ENCODE measurements around the gene GRHL1. TPM values are rescaled to one million over a fixed set of nuclear protein-coding genes. Genes with fewer than 3 reads are reported as not detected.

GRHL1 gene
- total and polyA plus RNA-seq, 5 experiments from 2014 or later: 0.05 to 0.47 TPM; not detected in 3

DNA sequence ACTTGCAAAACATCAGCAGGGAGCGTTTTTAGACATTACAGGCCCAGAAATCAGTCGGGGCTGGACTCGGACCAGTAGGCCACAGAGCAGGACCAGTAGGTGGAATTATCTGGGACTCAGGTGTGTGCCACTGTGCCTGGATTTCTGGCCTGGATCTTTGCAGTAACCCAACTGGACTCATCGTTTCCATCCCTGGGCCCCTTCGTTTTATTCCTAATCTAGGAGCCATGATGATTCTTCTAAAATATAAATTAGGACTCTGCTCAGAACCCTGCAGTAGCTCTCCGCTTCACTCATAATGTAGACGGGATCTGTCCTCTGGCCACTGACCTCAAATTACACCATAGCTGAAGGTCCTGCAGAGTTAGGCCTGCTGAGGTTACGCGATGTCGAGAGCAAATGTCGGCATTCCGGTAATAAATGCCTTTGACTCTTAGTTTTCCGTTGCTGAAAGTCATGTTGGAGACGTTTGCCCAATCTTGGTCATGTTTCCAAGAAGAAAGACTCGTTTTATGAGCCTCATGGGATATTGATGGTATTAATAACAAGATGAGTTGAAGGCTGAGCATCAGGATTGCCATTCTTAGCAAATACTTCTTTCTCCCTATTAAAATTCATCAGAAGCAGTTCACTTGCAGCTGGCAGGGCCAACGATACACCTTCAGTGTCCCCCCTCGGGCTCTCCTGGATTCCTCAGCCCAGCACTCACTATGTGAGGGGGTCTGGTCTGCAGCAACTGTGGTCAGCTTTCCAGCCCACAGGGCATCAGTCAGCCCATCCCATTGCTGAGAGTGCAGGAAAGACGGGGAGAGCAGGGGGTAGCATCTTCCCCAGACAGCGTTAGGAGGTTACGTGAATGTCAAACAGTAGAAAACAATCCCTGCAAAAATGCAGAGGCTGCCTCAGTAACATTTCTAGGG, 52.0 kb downstream of the GRHL1 start:
- ATAC-seq (no peak), DNase-seq (no peak)
- no peak overlapping the region for H3K4me3 Mint-ChIP-seq
- POLR2A ChIA-PET: no interaction called here
- peaks cover 0 to 1% (median 0%) of the 10 kb centered on the region in 4 donors for H3K4me1 Mint-ChIP-seq
- H3K36me3 Mint-ChIP-seq: no peaks in the 10 kb centered on the region
- peak overlapping the region in 1 of 10 donors; percentile 29 for H3K27ac Mint-ChIP-seq
- H3K9me3 Mint-ChIP-seq: no peaks in the 10 kb centered on the region
- peaks cover 0 to 43% (median 12%) of the 10 kb centered on the region in 5 donors for H3K27me3 Mint-ChIP-seq

GRCh38 chr2:10004401-10004800, 52.9 kb downstream of the GRHL1 start:
- no peaks in the 10 kb centered on the region for H3K36me3 Mint-ChIP-seq
- peaks cover 0 to 1% (median 0%) of the 10 kb centered on the region in 4 donors for H3K4me1 Mint-ChIP-seq
- H3K27ac Mint-ChIP-seq: no peak overlapping the region
- H3K4me3 Mint-ChIP-seq: no peak overlapping the region
- ATAC-seq: no peak
- H3K27me3 Mint-ChIP-seq: peaks cover 2 to 47% (median 12%) of the 10 kb centered on the region in 5 donors
- no peaks in the 10 kb centered on the region for H3K9me3 Mint-ChIP-seq
- DNase-seq: no peak
- POLR2A ChIA-PET: no interaction called here

DNA sequence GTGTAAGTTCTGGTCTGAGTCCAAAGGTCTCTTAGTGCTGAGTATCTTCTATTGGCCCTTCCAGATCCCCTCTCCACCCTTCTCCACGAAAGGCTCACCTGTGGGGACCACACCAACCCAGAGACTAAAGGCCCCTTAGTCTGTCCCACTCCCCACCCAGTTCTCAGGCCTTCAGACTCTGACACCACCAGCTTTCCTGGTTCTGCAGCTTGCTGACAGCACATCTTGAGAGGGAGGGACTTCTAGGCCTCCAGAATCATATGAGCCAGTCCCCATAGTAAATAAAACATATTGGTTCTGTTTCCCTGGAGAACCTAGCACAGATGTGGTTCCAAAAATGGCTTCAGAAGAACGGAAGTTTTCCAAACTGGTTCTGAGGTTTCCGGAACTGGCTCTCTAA, 53.3 kb downstream of the GRHL1 start:
- Mint-ChIP-seq H3K27ac (no peak overlapping the region), H3K27me3 (peaks cover 2 to 47% (median 12%) of the 10 kb centered on the region in 5 donors), H3K4me1 (peaks cover 0 to 1% (median 0%) of the 10 kb centered on the region in 4 donors), H3K36me3 (no peaks in the 10 kb centered on the region), H3K9me3 (no peaks in the 10 kb centered on the region), H3K4me3 (no peak overlapping the region)
- POLR2A ChIA-PET: no interaction called here
- DNase-seq: no peak
- no peak for ATAC-seq

DNA sequence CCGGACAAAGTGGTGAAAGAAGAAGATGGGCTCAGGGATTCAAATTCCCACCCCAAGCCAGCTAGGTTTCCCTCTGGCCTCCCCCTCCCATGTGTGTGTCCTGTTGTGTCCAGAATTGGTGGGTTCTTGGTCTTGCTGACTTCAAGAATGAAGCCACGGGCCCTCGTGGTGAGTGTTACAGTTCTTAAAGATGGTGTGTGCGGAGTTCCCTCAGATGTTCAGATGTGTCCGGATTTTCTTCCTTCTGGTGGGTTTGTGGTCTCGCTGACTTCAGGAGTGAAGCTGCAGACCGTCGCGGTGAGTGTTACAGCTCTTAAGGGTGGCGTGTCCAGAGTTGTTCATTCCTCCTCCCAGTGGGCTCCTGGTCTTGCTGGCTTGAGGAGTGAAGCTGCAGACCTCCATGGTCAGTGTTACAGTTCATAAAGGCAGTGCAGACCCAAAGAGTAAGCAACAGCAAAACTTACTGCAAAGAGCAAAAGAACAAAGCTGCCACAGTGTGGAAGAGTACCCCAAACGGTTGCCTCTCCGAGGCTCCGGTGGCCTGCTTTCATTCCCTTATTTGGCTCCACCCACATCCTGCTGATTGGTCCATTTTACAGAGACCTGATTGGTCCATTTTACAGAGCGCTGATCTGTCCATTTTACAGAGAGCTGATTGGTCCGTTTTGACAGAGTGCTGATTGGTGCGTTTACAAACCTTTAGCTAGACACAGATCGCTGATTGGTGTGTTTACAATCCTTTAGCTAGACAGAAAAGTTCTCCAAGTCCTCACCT, 54.2 kb downstream of the GRHL1 start:
- POLR2A ChIA-PET: no interaction called here
- Mint-ChIP-seq H3K4me1 (peaks cover 0 to 1% (median 0%) of the 10 kb centered on the region in 4 donors), H3K36me3 (no peaks in the 10 kb centered on the region), H3K27me3 (peaks cover 2 to 47% (median 12%) of the 10 kb centered on the region in 5 donors), H3K4me3 (no peak overlapping the region), H3K27ac (peak overlapping the region in 2 of 10 donors; percentile 21 to 32), H3K9me3 (no peaks in the 10 kb centered on the region)
- ATAC-seq (no peak), DNase-seq (no peak)

DNA sequence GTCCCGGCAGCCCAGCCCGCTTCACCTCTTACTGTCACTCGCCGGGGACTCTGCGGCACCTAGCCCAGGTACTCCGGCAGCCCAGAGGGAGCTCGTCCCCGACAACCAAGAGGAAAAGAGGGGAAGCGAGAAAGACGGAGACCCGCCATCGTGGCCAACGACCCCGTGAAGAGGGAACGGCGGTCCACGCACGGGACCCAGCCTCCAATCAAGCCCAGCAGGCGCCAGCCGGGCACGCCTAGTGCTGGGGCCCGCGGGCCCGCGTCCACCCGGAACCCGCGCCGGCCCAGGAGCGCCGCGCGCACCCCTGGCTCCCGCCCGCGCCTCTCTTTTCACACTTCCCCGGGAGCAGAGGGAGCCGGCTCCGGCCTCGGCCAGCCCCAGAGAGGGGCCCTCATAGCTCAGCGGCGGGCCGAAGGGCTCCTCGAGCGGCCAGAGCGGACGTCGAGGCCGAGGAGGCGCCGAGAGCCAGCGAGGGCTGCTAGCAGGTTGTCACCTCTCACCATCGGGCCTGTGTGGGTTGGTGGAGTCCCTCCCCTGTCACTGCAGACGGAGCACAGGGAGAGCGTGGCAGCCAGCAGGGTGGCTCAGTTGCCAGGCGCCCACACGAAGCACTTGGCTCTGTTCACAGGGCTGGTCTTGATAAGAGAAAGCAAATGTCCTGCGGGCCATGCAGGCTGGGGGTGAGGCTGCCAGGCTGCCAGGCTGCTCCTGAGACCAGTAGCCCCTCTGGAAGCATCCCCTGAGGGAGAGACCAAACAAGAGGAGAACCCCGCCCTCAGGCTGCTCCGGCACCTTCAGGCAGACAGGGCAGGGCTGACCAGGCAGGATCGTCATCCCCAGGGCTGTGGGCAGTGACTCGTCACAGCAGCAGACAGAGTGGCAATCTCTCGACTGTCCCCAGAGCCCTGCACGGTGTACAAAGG, 55.0 kb downstream of the GRHL1 start:
- H3K4me1 Mint-ChIP-seq: peaks cover 0 to 1% (median 0%) of the 10 kb centered on the region in 4 donors
- peak; percentile 33 to 43 for ATAC-seq
- POLR2A ChIA-PET: no interaction called here
- no peak overlapping the region for H3K27ac Mint-ChIP-seq
- DNase-seq: no peak
- no peak overlapping the region for H3K4me3 Mint-ChIP-seq
- peaks cover 2 to 47% (median 12%) of the 10 kb centered on the region in 5 donors for H3K27me3 Mint-ChIP-seq
- no peaks in the 10 kb centered on the region for H3K36me3 Mint-ChIP-seq
- H3K9me3 Mint-ChIP-seq: no peaks in the 10 kb centered on the region

DNA sequence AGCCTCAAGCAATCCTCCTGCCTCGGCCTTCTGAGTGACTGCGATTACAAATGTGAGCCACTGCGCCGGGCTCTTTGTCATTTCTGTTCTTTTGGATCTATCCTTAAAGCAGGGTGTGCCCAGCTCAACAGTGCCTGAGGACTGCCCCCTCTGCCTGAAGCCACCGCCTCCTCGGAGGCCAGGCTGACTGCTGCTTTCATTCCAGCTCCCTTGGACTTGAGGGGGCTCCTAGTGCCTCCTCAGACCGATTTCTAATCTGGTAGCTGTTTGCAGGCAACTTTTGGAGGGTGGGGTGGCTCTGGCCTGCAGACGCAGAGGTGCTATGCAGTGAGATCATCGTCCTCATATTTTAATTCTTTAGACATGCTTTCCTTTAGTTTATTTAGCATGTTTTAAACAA, 55.9 kb downstream of the GRHL1 start:
- no peaks in the 10 kb centered on the region for H3K36me3 Mint-ChIP-seq
- peaks cover 2 to 47% (median 12%) of the 10 kb centered on the region in 5 donors for H3K27me3 Mint-ChIP-seq
- H3K9me3 Mint-ChIP-seq: no peaks in the 10 kb centered on the region
- no peak overlapping the region for H3K4me3 Mint-ChIP-seq
- POLR2A ChIA-PET: no interaction called here
- peaks cover 0 to 1% (median 0%) of the 10 kb centered on the region in 4 donors for H3K4me1 Mint-ChIP-seq
- no peak for ATAC-seq
- DNase-seq: no peak
- no peak overlapping the region for H3K27ac Mint-ChIP-seq

- ATAC-seq (no peak), DNase-seq (no peak)
- Mint-ChIP-seq H3K9me3 (no peaks in the 10 kb centered on the region), H3K4me1 (peaks cover 0 to 1% (median 0%) of the 10 kb centered on the region in 4 donors), H3K36me3 (no peaks in the 10 kb centered on the region), H3K27me3 (peaks cover 2 to 47% (median 12%) of the 10 kb centered on the region in 5 donors), H3K4me3 (no peak overlapping the region), H3K27ac (no peak overlapping the region)
- POLR2A ChIA-PET: no interaction called here
These were observed 56.7 kb downstream of the GRHL1 start for GRCh38 chr2:10007921-10008808.

GRCh38 chr2:10008809-10009176, 57.3 kb downstream of the GRHL1 start:
- peak overlapping the region in 1 of 10 donors; percentile 39 for H3K27ac Mint-ChIP-seq
- H3K27me3 Mint-ChIP-seq: peaks cover 2 to 47% (median 12%) of the 10 kb centered on the region in 5 donors
- H3K36me3 Mint-ChIP-seq: no peaks in the 10 kb centered on the region
- DNase-seq (no peak), ATAC-seq (no peak)
- peaks cover 0 to 1% (median 0%) of the 10 kb centered on the region in 4 donors for H3K4me1 Mint-ChIP-seq
- no peaks in the 10 kb centered on the region for H3K9me3 Mint-ChIP-seq
- POLR2A ChIA-PET: no interaction called here
- no peak overlapping the region for H3K4me3 Mint-ChIP-seq

DNA sequence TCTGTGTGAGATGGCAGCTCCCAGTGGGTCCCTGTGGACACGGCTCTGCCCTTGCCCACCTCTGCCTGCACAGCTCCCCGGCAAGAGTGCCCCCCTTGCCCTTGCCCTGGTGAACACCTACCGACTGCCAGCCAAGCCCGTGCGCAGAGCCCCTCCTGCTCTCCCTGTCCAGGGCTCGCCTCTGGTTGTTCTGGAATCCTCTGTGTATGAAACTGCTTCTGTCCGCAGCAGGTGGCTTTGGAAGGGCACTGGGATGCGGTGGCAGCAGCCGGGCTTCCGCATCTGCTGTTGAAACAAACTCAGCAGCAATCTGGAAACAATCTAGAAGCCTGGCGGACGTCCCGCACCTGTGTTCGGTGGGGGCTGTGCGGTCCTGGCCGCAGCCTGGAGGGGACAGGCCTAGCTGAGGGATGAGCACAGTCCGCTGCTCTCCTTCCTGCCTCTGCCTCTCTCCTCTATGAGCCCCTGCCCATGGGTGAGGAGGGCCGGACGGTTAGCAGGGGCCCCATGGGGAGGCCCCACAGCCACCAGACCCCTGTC, 57.8 kb downstream of the GRHL1 start:
- peak overlapping the region in 1 of 10 donors; percentile 39 for H3K27ac Mint-ChIP-seq
- ATAC-seq (no peak), DNase-seq (no peak)
- H3K36me3 Mint-ChIP-seq: no peaks in the 10 kb centered on the region
- POLR2A ChIA-PET: no interaction called here
- H3K27me3 Mint-ChIP-seq: peaks cover 2 to 44% (median 12%) of the 10 kb centered on the region in 5 donors
- H3K4me1 Mint-ChIP-seq: peaks cover 0 to 1% (median 0%) of the 10 kb centered on the region in 4 donors
- no peak overlapping the region for H3K4me3 Mint-ChIP-seq
- H3K9me3 Mint-ChIP-seq: no peaks in the 10 kb centered on the region

GRCh38 chr2:10009811-10010781, 58.6 kb downstream of the GRHL1 start:
- ATAC-seq (no peak), DNase-seq (no peak)
- Mint-ChIP-seq H3K36me3 (no peaks in the 10 kb centered on the region), H3K4me1 (peaks cover 0 to 1% (median 0%) of the 10 kb centered on the region in 4 donors), H3K4me3 (no peak overlapping the region), H3K27ac (no peak overlapping the region), H3K9me3 (no peaks in the 10 kb centered on the region), H3K27me3 (peaks cover 2 to 36% (median 12%) of the 10 kb centered on the region in 5 donors)
- POLR2A ChIA-PET: no interaction called here

Measured in naive thymus-derived CD8-positive, alpha-beta T cell (primary cell).